Transverse colon (tissue), 3 donors: Measurements from ENCODE around the gene GRAP2.

Source experiments
- CTCF ChIP-seq, 5 experiments: fragments of 200-600 bp in 3 of 5; fragments of 450-650 bp in 2 of 5; sonication (generic) in 3 of 5; IDR thresholded peaks; 1 replicate in 2 of 5; 2 replicates in 3 of 5; pipeline ENCODE4 v1.5.1; 2016 to 2017; ENCODE audit warnings: antibody characterized with exemption in 5 of 5, inconsistent platforms in 3 of 5, mild to moderate bottlenecking in 2 of 5, moderate library complexity in 1 of 5
- EP300 ChIP-seq: sonication (generic); formaldehyde crosslinking; IDR thresholded peaks from one replicate; pipeline ENCODE4 v1.6.1; 2017; ENCODE audit warnings: antibody characterized with exemption, low read depth
- POLR2A ChIP-seq: fragments of 450-650 bp; IDR thresholded peaks from one replicate; pipeline ENCODE4 v1.6.1; 2016; ENCODE audit warnings: antibody characterized with exemption, mild to moderate bottlenecking, moderate library complexity

- TF ChIP-seq CTCF (IDR thresholded peaks at IDR 0.05), result no peak
- TF ChIP-seq POLR2A, result no peak
- TF ChIP-seq EP300, result no peak
These were observed 26.9 kb upstream of the GRAP2 start for GRCh38 chr22:39873965-39874364.
